Adrenal gland (tissue), 5 donors: ENCODE data around the gene HSPA13.

Experiments used
- POLR2A ChIP-seq, 2 donors: fragments of 450-650 bp; IDR thresholded peaks; one replicate each; pipeline ENCODE4 v1.6.1; 2017; ENCODE audit warnings: antibody characterized with exemption in 2 of 2, mild to moderate bottlenecking in 2 of 2, moderate library complexity in 1 of 2
- TF ChIP-seq, protein P1 (sequence below), 6 experiments: fragments of 450-650 bp in 4 of 6; fragments of 200-600 bp in 2 of 6; sonication (generic) in 1 of 6; IDR thresholded peaks; 1 replicate in 5 of 6; 2 replicates in 1 of 6; pipeline versions ENCODE4 v1.5.1 to v1.8.0; 2016 to 2021; ENCODE audit warnings: antibody characterized with exemption in 6 of 6, mild to moderate bottlenecking in 2 of 6, moderate library complexity in 1 of 6
- donor health status: DM: no; HTN: no; CAD: no.

DNA sequence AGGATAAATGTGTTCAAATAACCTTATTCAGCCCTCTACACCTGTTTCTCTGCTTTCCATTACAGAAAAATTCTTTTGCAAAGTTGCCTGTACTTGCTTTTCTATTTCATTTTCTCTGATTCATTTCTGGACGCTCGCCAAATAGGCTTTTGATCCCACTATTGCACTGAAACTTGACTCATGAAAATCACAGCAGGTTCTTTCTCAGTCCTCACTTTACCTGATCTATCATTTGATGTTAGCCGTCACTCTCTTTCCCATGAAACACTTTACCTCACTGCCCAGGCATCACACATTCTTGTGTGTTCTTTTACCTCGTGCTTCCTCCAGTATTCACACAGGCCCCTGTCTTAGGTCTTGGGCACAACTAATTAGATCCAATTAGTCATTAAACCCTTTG is 26.2 kb downstream of the HSPA13 start:
- TF ChIP-seq, protein P1, sequence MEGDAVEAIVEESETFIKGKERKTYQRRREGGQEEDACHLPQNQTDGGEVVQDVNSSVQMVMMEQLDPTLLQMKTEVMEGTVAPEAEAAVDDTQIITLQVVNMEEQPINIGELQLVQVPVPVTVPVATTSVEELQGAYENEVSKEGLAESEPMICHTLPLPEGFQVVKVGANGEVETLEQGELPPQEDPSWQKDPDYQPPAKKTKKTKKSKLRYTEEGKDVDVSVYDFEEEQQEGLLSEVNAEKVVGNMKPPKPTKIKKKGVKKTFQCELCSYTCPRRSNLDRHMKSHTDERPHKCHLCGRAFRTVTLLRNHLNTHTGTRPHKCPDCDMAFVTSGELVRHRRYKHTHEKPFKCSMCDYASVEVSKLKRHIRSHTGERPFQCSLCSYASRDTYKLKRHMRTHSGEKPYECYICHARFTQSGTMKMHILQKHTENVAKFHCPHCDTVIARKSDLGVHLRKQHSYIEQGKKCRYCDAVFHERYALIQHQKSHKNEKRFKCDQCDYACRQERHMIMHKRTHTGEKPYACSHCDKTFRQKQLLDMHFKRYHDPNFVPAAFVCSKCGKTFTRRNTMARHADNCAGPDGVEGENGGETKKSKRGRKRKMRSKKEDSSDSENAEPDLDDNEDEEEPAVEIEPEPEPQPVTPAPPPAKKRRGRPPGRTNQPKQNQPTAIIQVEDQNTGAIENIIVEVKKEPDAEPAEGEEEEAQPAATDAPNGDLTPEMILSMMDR (IDR thresholded peaks at IDR 0.05): no peak
- TF ChIP-seq POLR2A (IDR thresholded peaks at IDR 0.05): no peak
